Adrenal gland (tissue), 12 donors: Measurements from ENCODE around the gene EDEM1. TPM values are rescaled to one million over a fixed set of nuclear protein-coding genes. Genes with fewer than 3 reads are reported as not detected.

Experiments used
- DNase-seq, 7 donors: peaks; one replicate each; pipeline ENCODE4 v3.0.0-alpha.2; 2019 to 2020
- H3K27ac ChIP-seq, 5 donors: fragments of 200-600 bp; sonication (generic) in 4 of 5; 1 replicate in 3 of 5; 2 replicates in 2 of 5; pipeline versions ENCODE4 v1.5.1 to v1.8.0; 2016 to 2020; ENCODE audit warnings: mild to moderate bottlenecking in 1 of 5
- H3K27me3 ChIP-seq: fragments of 200-600 bp; 2 replicates; pipeline ENCODE4 v1.8.0; 2021
- H3K36me3 ChIP-seq, 2 donors: fragments of 200-600 bp; replicated peaks in 1 of 2; 1 replicate in 1 of 2; 2 replicates in 1 of 2; pipeline versions ENCODE4 v1.5.1 to v1.8.0; 2018 to 2022
- H3K4me1 ChIP-seq, 2 donors: fragments of 200-600 bp; replicated peaks in 1 of 2; 1 replicate in 1 of 2; 2 replicates in 1 of 2; pipeline versions ENCODE4 v1.5.1 to v1.8.0; 2018 to 2021
- H3K4me3 ChIP-seq, 4 donors: fragments of 200-600 bp; sonication (generic) in 3 of 4; one replicate each; pipeline ENCODE4 v1.5.1; 2016 to 2018
- H3K9me3 ChIP-seq, 3 donors: fragments of 200-600 bp; sonication (generic) in 1 of 3; replicated peaks in 1 of 3; 1 replicate in 2 of 3; 2 replicates in 1 of 3; pipeline versions ENCODE4 v1.5.1 to v1.8.0; 2016 to 2021
- POLR2A ChIP-seq, 2 donors: fragments of 450-650 bp; IDR thresholded peaks; one replicate each; pipeline ENCODE4 v1.6.1; 2017; ENCODE audit warnings: antibody characterized with exemption in 2 of 2, mild to moderate bottlenecking in 2 of 2, moderate library complexity in 1 of 2
- WGBS, 4 donors: extraction: QIAGEN DNeasy Blood & Tissue Kit in 2 of 4; methylation state at CpG; one replicate each; pipeline versions ENCODE4 v1.1.5 to v1.1.7; 2013 to 2017; 5-methylcytosine and 5-hydroxymethylcytosine counted together
- intact Hi-C, 2 donors: fragments of 100-400 bp; cut with DNase I; formaldehyde crosslinking; loops; one replicate each; pipeline versions ENCODE4 v1.14.1 to v1.15.0; 2022 to 2023
- polyA plus RNA-seq, 3 donors: library from polyadenylated mRNA; stranded (reverse); fragments of 200-250 nt in 2 of 3; fragments of 350-450 nt in 1 of 3; fragmentation: Illumina TruSeq in 1 of 3; extraction: RNeasy Lipid Tissue Mini Kit (QIAGEN cat#74804) in 1 of 3; gene quantifications; one replicate each; pipeline ENCODE4 v1.2.3, GENCODE V29; 2013 to 2014
- total RNA-seq, 9 donors: library from RNA; depleted of rRNA in 4 of 9; stranded (reverse); fragments of >200 nt in 4 of 9; fragments of 120-200 nt in 1 of 9; fragmentation: NEBNext Ultra II Directional in 1 of 9; extraction: Animal tissue kit (Norgen Biotek cat#: 25700) in 1 of 9; gene quantifications; one replicate each; pipeline versions ENCODE4 v1.1.0 to v1.2.4, GENCODE V29; 2013 to 2023
- TF ChIP-seq, protein P1 (sequence below), 6 experiments: fragments of 450-650 bp in 4 of 6; fragments of 200-600 bp in 2 of 6; sonication (generic) in 1 of 6; IDR thresholded peaks; 1 replicate in 5 of 6; 2 replicates in 1 of 6; pipeline versions ENCODE4 v1.5.1 to v1.8.0; 2016 to 2021; ENCODE audit warnings: antibody characterized with exemption in 6 of 6, mild to moderate bottlenecking in 2 of 6, moderate library complexity in 1 of 6
- donor health status: healthy with polysubstance abuse.
- donor health status: Bipolar disorder and iron deficiency.
- donor health status: DM: yes; HTN: yes; CAD: no.
- donor health status: DM: no; HTN: no; CAD: no.
- donor health status: DM: no; HTN: no; CAD: no.
- donor health status: DM: yes; HTN: yes; CAD: no.

EDEM1 gene
- total and polyA plus RNA-seq, 12 donors: 3.1 to 63.6 (median 31.2) TPM

- Histone ChIP-seq H3K9me3 (peaks cover 0 to 7% (median 0%) of the 10 kb centered on the region in 3 donors), H3K27me3 (no peaks in the 10 kb centered on the region), H3K4me1 (peaks cover 0 to 9% of the 10 kb centered on the region in 2 donors), H3K4me3 (no peak overlapping the region), H3K36me3 (no peaks in the 10 kb centered on the region), H3K27ac (no peak overlapping the region)
- TF ChIP-seq, protein P1, sequence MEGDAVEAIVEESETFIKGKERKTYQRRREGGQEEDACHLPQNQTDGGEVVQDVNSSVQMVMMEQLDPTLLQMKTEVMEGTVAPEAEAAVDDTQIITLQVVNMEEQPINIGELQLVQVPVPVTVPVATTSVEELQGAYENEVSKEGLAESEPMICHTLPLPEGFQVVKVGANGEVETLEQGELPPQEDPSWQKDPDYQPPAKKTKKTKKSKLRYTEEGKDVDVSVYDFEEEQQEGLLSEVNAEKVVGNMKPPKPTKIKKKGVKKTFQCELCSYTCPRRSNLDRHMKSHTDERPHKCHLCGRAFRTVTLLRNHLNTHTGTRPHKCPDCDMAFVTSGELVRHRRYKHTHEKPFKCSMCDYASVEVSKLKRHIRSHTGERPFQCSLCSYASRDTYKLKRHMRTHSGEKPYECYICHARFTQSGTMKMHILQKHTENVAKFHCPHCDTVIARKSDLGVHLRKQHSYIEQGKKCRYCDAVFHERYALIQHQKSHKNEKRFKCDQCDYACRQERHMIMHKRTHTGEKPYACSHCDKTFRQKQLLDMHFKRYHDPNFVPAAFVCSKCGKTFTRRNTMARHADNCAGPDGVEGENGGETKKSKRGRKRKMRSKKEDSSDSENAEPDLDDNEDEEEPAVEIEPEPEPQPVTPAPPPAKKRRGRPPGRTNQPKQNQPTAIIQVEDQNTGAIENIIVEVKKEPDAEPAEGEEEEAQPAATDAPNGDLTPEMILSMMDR (IDR thresholded peaks at IDR 0.05): no peak
- TF ChIP-seq POLR2A (IDR thresholded peaks at IDR 0.05): no peak
- intact Hi-C loops: no loop called here
- no peak for DNase-seq
Observed at GRCh38 chr3:5155241-5155640, 32.3 kb upstream of the EDEM1 start.

DNA sequence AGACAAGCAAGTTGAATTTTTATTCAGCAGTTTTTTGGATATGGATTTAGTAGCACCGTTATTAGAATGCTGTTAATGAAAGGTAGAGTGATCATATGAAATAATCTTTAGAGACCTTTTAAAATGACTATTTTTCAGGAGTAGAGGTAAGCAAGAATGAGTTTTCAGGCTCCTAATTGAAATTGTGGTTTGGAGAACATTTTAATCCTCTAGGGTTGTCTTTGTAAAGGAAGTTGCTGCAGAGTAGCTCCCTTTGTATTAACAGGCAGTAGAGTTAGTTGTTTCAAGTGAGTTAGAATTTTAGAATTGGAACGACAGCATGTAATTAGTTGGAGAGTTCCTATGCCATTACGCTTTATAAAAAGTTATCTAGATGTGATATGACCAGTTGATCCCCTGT is 27.2 kb upstream of the EDEM1 start:
- Histone ChIP-seq H3K27me3 (no peaks in the 10 kb centered on the region), H3K9me3 (no peaks in the 10 kb centered on the region), H3K36me3 (no peaks in the 10 kb centered on the region), H3K27ac (no peak overlapping the region), H3K4me1 (peaks cover 16 to 22% of the 10 kb centered on the region in 2 donors), H3K4me3 (no peak overlapping the region)
- WGBS, 4 donors: 86 to 91% (median 89%) methylated on average over 3 of the region's 3 CpGs
- no peak for DNase-seq
- intact Hi-C loops: no loop called here
- TF ChIP-seq, protein P1 (IDR thresholded peaks at IDR 0.05): no peak
- no peak for TF ChIP-seq POLR2A (IDR thresholded peaks at IDR 0.05)

GRCh38 chr3:5160940-5161858 is 26.3 kb upstream of the EDEM1 start:
- no peak overlapping the region for H3K27ac ChIP-seq
- TF ChIP-seq, protein P1 (IDR thresholded peaks at IDR 0.05): no peak
- TF ChIP-seq POLR2A (IDR thresholded peaks at IDR 0.05): no peak
- no peaks in the 10 kb centered on the region for H3K36me3 ChIP-seq
- intact Hi-C loops: no loop called here
- DNase-seq: no peak
- H3K4me1 ChIP-seq: peaks cover 16 to 26% of the 10 kb centered on the region in 2 donors
- no peaks in the 10 kb centered on the region for H3K9me3 ChIP-seq
- H3K4me3 ChIP-seq: no peak overlapping the region
- 63 to 81% (median 75%) methylated on average over 3 to 4 of the region's 4 CpGs for WGBS, 4 donors
- no peaks in the 10 kb centered on the region for H3K27me3 ChIP-seq

DNA sequence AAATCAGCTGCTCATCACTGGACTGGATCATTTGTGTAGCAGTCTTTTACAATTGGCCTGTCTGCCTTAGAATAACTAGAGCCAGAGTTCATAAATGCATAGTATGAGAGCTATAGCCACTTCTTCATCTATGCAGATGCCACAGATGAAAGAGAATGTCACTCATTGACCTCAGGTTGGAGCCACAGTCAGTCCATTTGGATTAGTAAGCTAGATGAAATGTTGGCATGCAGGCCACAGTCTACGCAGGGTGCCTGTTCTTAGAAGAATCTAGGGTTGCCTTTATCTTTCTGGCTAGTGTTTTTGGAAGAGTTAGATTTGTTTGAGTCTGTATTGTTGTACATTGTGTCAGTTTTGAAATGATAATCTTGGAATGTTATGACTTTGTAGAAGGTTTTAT is 25.4 kb upstream of the EDEM1 start:
- H3K36me3 ChIP-seq: no peaks in the 10 kb centered on the region
- 30 to 63% (median 50%) methylated on average over 1 of the region's 1 CpG for WGBS, 4 donors
- no peak overlapping the region for H3K4me3 ChIP-seq
- H3K4me1 ChIP-seq: peaks cover 16 to 31% of the 10 kb centered on the region in 2 donors
- no peak for TF ChIP-seq POLR2A (IDR thresholded peaks at IDR 0.05)
- TF ChIP-seq, protein P1 (IDR thresholded peaks at IDR 0.05): no peak
- H3K27me3 ChIP-seq: no peaks in the 10 kb centered on the region
- peak overlapping the region in 1 of 5 donors; percentile 45 for H3K27ac ChIP-seq
- no peaks in the 10 kb centered on the region for H3K9me3 ChIP-seq
- peak in 6 of 7 donors; percentile 28 to 70 (median 52) for DNase-seq
- intact Hi-C loops: no loop called here
